Breast epithelium (tissue), 3 donors: ENCODE measurements around the gene CDH20.

Experiments
- POLR2AphosphoS5 ChIP-seq, 3 donors: sonication (generic); formaldehyde crosslinking; IDR thresholded peaks; one replicate each; pipeline ENCODE4 v1.6.1; 2017; ENCODE audit warnings: antibody characterized with exemption in 3 of 3
- TF ChIP-seq, protein P1 (sequence below), 3 donors: fragments of 450-650 bp; IDR thresholded peaks; one replicate each; pipeline ENCODE4 v1.5.1; 2016 to 2017; ENCODE audit warnings: antibody characterized with exemption in 3 of 3, mild to moderate bottlenecking in 3 of 3, moderate library complexity in 3 of 3

DNA sequence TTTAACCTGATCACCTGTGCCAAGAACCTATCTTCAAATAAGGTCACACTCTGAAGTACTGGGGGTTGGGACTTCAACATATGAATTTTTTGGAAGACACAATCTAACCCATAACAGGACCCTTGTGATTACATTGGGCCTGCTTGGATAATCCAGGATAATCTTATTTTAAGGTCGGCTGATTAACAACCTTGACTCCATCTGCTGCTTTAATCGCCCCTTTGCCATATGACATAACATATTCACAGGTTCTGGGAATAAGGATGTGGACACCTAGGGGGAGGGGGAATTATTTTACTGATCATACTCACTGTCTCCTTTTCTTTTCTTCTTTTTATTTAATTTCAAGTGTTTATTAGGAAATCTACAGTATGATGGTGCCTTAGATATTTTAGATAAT, 34.8 kb downstream of the CDH20 start:
- TF ChIP-seq, protein P1, sequence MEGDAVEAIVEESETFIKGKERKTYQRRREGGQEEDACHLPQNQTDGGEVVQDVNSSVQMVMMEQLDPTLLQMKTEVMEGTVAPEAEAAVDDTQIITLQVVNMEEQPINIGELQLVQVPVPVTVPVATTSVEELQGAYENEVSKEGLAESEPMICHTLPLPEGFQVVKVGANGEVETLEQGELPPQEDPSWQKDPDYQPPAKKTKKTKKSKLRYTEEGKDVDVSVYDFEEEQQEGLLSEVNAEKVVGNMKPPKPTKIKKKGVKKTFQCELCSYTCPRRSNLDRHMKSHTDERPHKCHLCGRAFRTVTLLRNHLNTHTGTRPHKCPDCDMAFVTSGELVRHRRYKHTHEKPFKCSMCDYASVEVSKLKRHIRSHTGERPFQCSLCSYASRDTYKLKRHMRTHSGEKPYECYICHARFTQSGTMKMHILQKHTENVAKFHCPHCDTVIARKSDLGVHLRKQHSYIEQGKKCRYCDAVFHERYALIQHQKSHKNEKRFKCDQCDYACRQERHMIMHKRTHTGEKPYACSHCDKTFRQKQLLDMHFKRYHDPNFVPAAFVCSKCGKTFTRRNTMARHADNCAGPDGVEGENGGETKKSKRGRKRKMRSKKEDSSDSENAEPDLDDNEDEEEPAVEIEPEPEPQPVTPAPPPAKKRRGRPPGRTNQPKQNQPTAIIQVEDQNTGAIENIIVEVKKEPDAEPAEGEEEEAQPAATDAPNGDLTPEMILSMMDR (IDR thresholded peaks at IDR 0.05): no peak
- TF ChIP-seq POLR2AphosphoS5 (IDR thresholded peaks at IDR 0.05): no peak
